Measurements from ENCODE around the gene GLOD5.

Gene GLOD5
- total RNA-seq: 0 reads per million in 2 experiments

DNA sequence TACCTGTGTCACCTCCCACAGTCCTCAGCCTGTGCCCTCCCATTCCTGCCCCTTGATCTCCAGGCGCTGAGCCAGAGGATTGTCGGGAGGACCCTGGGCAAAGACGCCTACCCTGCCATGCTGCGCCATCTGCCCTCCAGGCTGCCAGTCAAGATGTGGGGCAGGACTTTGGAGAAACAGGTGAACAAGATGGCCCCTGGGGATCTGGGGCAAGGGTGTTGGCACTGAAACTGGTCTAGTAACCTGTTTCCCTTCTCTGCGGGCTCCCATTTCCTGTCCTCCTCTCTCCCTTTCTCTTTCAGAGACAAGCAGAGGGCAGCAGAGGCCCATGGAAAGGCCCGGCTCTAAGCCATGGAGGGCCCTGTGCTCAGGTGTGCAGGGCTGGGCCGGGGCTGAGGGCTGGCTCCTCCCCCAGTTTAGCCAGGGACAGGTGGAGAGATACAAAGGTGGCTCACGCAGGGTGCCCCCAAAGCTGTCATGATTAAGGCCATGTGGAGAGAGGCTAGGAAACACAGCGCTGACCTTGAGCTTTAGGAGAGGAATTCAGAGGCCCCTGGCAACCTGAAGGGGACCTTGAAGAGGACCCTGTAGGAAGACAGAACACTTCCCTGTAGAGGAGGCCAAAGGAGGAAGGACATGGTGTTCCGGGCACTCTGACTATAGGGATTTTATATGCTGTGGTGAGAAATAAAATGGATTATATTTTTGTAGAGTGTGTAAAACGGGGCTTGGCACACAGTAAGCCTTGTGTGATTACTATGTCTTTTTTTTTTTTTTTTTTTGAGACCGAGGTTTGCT lies at the start of gene GLOD5:
Gene GLOD5 (plus strand): TSS at position 74 of the 798 bp plus-strand sequence. CDS start 44 bp downstream, at position 118.
- no peak for DNase-seq (ENCODE audit: low read depth)

DNA sequence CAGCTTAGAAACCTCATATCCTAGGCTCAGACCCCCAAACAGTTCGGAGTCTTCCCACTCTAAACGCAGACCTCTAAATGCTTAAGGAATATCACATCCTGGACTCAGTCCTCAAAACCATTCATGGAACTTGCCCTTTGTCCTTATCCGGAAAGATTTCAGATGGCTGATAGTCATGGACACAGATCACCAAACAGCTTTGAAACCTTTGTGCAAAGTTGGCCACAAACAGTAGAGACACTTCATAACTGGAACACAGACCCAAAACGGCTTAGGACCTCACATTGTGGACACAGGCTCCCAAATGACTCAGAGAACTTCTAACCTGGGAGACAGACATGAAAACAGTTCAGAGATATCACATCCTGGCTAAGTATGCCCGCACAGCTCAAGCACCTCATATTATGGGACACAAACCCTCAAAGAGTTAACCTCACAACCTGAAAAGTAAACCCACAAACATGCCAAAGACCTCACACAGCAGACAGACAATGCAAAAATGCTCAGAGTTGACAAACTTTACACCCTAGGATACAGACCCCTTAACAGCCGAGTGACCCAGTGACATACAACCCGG lies 49.5 kb upstream of the GLOD5 start:
- no peak for DNase-seq (ENCODE audit: low read depth)

DNA sequence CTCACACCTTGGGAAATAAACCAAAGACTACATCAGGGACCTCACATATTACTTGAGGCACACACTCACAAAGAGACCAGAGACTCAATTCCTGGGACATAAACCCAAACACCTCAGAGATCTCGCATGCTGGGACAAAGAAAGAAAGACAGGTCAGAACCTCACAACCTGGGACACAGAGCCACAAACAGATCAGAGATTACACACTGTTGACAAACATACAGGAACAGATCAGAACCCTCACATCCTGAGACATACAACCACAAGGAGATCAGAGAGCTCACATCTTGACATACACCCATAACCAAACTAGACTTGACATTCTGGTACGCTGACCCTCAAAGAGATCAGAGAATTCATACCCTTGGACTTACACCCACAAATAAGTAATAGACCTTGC lies 47.7 kb upstream of the GLOD5 start:
- no peak for DNase-seq (ENCODE audit: low read depth)

DNA sequence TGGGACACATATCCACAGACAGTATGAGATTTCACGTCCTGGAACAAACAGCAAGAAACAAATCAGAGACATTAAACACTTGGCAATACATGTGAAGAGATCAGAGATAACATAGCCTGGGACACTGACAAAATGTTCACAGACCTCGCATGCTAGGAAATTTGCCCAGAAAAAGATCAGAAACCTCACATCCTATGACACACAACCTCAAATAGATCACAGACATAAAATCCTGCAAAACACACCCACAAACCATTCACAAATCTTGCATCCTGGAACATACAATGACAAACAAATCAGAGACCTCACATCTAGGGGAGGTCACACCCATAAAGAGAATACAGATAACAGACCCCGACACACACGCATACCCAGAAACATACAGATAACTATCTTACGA lies 47.0 kb upstream of the GLOD5 start:
- DNase-seq (ENCODE audit: low read depth): no peak

DNA sequence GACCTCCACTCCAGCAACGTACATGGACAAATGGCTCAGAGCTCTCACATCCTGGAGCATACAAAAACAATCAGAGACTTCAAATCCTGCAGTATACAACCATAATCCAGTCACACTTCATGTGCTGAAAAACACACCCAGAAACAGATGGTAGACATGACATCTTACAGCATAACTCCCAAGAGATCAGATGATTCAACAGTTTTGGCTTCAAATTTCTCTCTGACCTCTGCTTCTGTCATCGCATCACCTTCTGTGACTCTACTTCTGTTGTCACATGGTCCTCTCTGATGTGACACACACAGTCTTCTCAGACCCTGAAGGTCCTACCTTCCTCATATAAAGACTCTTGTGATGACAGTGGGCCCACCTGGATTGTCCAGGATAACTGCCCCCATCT lies 46.5 kb upstream of the GLOD5 start:
- DNase-seq (ENCODE audit: low read depth): no peak

DNA sequence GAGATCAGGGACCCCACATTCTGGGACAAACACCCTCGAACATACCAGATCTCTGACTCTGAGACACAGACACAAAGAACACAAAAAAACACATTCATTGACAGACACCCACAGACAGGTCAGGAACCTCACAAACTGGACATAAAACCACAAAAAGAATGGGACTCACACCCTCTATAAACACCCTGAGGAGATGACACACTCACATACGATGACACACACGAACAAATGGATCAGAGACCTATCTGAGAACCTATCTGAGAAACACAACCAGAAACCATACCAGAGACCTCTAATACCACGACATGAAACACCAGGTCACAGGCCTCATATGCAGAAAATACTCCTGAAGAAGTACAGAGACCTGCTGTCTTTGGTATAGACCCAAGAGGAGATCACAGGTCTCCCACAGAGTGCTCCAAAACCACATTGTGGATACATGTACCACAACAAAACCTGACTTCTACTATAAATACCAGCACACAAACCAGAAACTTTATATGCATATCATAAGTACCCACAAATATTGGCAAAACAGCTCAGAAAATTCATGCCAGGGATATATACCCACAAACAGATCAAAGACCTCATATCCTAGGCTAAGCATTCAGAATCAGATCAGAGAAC lies 45.6 kb upstream of the GLOD5 start:
- no peak for DNase-seq (ENCODE audit: low read depth)

DNA sequence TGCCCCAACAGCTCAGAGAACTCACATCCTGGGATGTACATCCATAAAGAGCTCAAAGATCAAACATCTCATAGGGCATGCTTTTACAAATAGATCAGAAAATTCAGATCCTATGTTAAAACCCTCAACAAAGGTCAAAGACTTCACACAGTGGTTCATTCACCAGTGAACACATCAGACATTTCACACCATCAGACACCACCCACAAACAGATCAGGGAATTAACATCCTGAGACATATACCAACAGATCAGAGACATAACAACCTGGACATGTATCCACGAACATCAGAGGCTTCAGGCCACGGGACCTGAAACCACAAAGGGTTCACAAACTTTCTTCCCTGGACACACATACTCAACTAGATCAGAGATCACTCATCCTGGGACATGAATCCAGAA lies 41.6 kb upstream of the GLOD5 start:
- DNase-seq (ENCODE audit: low read depth): no peak

DNA sequence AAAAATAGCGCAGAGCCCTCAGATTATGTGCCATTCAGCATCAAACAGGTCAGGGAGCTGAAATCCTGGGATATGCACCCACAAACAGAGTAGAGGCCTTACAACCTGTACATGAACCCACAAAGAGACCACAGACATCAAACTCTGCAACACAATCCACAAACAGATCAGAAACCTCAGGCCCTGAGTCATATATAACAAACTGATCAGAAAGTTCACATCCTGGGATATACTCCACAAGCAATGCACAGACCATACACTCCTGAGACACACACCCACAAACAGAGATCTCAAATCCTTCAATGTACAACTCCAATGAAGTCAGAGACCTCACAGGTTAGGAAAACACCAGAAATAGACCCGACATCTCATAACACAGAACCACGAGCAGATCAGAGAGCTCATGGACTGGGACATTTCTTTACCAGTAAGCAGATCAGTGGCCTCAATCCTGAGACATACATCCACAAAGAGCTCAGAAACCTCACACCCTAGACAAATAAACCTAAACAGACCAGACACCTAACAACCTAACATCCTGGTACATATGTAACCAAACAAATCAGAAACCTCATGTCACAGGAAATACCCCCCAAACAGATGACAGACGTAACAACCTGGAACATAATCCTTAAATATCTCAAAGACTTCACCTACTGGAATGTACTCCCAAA lies 40.8 kb upstream of the GLOD5 start:
- DNase-seq (ENCODE audit: low read depth): no peak

DNA sequence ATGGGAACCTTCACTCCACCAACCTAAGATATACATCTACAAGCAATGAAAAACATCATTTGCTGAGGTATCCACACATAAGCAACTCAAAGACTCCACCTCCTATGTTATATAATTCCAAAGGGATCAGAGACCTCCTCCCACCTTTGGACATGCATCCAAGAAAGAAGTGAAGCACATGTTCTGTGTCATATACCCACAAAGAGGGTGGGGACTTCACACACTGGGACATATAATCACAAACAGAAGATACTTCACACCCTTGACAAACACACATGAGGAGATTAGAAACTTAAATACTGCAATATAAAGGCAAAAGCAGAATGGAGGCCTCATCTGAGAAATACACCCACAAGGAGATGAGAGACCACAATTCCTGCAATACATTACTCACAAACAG lies 39.6 kb upstream of the GLOD5 start:
- DNase-seq (ENCODE audit: low read depth): no peak

DNA sequence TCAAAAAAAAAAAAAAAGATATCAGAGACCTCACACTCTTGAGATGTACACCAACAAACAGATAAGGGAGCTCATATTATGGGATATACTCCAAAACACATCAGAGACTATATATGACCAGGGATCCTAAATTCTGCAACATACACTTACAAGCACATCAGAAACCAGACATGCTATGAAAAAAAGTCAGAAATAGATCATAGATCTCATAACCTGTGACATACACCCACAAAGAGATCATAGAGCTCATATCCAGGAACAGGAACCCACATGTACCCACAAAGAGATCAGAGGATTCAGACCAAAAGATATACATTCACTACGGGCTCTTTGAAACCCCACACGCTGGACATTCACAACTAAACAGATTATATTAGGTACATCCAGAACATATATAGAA lies 35.0 kb upstream of the GLOD5 start:
- DNase-seq (ENCODE audit: low read depth): no peak

DNA sequence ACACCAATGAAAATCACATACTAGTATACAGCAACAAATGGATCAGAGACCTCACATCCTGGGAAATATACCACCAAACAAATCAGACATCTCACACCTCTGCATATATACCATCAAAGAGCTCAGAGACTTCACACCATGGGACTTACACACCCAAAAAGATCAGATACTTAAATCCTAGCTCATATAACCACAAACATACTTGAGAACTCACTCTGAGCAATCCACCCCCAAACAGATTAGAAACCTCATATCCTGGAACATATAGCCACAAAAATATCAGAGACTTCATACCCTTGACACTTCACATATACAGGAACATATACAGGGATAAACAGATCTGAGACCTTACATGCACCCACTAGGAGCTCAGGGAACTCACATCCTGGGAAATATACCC lies 32.9 kb upstream of the GLOD5 start:
- no peak for DNase-seq (ENCODE audit: low read depth)

DNA sequence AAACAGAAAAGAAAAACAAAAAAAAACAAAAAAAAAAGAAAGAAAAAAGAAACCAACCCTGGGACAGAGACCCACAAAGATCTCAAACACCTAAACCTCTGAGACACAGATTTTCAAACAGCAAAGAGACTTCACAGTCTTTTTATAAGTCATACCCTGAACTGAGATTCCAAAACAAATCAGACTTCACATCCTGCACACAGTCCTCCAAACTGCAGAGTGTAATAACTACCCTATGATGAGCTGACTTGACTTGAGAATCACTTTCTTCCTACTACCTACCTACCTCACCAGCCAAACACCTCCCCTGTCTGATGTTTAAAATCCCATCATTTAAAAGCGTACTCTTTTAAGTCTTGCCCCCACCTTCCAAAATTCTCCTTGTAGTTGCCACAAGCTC lies 25.2 kb upstream of the GLOD5 start:
- no peak for DNase-seq (ENCODE audit: low read depth)

DNA sequence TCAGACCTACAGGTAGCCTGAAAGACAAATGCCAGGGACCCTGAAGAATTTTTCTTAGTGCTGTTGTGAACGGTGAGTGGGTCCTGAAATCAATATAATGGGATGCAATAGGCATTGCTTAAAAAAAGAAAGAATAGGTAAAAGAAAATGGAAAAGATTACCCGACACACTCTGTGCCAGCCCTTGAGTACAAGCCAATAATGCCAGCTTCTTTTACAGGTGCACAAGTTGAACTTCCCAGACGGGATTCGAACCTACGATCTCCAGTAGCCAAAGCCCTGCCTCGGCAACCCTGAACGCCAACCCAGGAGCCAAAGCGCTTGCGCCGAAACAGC lies 24.7 kb upstream of the GLOD5 start:
- DNase-seq (ENCODE audit: low read depth): no peak

DNA sequence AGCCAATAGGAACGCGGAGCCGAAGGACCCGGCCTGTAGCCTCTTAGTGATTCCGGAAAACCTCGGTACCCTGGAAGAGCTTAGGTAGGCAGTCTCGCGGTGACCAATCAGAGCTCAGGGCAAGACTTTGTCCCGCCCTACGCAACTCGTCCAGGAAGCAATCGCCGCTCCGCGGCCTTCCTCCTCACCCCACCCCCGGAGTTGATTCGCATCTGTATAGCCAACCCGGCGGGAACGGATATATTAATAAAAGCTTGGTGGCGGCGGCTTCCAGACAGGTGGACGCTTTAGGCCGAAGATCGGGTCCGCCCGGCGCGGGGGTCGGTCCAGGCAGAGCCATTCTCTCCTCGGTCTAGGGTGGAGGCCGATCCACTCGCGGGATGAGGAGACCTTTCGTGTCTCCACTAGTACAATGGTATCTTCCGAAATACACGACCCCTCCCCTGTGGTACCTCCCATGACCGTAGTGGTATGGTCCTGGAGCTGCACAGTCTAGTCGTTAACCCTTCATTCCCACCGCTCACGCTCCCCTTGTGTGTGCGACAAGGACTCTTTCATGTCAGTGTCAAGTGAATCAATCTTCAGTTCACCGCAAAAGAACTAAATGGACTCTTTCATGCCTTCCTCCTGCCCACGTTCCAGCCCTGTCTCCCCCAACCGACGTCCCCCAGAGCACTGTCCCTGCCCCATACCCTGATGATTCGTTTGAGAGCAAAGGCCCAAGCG lies 24.2 kb upstream of the GLOD5 start:
- peak; percentile 83 for DNase-seq (ENCODE audit: low read depth)

DNA sequence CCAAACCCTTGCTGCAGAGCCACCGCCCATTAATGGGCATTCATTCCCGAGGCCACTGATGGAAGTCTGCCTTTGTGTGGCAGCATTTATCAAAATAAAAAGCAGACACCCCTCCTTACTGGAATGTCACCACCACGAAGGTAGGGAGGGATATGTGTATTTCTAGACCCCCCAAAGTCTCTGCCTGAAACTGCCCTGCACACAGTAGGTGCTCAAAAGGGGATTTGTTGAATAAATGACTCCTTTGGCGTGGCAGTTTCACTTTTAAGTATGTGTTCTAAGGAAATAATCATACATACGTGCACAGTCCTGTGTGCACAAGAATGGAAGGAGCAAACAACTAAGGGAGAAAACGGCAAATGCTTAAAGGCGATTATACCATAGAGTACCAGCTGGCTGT lies 23.6 kb upstream of the GLOD5 start:
- DNase-seq (ENCODE audit: low read depth): no peak

DNA sequence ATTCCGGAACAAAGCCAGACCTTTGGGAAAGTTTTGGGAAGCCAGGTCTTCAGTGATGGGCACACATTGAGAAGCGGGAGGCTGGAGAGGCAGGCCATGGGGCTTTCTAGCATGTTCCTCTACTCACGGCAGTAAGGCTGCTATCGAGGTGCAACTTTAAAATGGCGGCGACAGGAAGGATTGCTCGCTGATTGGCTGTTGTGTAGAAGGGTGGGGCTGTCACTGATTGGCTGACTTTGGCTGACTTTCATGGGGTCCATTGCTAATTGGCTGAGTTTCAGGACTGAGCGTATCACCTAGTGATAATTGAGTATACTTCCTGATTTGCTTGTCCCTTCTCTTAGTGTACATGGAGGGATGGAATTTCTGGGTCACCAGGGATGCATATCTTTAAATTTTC lies 19.7 kb upstream of the GLOD5 start:
- DNase-seq (ENCODE audit: low read depth): no peak

DNA sequence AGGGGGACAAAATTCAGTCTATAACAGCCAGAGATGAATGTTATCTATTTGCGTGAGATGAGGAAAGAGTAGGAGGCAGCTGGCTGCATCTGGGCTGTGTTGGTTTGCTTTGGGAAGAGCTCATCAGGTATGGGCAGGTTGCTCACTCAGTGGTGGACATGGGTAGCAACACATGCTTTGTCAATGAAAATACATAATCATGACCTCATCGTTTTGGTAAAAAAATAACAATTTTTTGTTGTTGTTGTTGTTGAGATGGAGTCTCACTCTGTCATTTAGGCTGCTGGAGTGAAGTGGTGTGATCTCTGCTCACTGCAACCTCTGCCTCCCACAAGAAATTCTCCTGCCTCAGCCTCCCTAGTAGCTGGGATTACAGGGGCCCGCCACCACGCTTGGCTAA lies 16.3 kb upstream of the GLOD5 start:
- DNase-seq (ENCODE audit: low read depth): no peak

DNA sequence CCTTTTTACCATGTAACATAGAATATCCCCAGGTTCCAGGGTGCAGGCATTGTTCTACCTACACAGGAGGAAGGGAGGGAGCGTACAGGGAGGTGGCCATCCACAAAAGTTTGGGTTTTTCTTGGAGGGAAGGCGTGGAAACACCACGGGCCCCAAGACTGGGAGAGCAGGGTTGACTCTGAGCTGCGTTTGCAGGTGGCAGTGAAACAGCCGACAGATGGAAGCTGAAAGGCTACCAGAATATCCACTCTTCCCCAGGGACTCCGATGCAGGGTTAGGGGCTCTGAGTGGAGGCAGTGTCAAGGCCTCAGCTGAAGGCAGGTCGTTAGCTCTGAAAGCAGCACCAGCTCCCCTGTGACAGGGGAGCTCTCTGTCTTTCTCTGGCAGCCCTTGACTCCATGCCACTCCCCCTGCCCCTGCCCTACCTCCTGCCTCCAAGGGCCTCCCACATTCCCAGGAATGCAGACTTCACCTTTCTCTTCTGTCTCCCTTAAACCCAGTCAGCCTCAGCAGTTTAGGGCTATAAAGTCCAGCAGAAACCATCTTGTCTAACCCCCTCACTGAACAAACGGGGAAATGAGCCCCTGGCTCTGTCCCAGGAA lies 14.0 kb upstream of the GLOD5 start:
- DNase-seq (ENCODE audit: low read depth): no peak

DNA sequence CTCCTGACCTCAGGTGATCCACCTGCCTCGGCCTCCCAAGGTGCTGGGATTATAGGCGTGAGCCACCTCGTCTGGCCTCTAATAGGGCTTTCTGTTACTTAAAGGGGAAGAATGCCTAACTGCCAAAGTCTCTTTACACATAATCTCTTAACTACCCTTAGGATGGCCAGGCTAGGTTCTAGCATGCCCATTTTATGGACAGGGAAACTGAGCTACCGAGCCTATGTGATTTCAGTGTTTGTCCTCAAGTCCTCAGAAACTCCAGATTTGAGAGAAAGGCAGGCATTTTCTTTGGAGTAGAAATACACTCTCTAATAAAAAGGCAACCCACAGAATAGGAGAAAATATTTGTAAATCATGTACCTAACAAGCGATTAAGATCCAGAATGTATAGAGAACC lies 12.4 kb upstream of the GLOD5 start:
- no peak for DNase-seq (ENCODE audit: low read depth)

DNA sequence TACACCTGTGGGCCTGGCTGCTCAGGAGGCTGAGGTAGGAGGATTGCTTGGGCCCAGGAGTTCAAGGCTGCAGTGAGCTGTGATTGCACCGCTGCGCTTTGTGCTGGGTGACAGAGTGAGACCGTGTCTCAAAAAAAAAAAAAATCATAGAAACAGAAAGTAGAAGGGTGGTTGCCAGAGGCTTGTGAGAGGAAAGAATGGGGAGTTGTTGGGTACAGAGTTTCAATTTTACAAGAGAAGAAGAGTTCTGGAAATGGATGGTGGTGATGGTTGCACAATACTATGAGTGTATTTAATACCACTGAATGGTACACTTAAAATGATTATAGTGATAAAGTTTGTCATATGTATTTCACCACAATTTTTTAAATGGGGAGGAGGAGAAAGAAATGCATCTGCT lies 10.2 kb upstream of the GLOD5 start:
- DNase-seq (ENCODE audit: low read depth): no peak

DNA sequence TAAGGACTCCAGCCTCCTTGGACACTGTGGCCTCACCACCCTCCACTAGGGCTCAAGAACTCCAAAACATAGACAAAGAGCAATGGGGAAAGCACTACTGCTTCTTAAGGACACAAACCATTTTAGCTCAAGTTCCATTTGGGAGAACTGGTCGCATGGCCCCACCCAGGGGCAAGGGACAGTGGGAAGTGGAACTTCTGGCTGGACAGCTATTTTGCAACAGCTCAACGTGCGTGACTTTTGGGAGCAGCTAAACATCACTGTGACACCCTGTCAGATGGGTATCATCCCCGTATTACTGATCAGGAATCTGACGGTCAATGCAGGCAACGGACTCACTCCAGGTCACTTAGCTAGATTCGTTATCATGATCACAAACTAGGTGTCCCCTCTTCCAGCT lies 9.0 kb upstream of the GLOD5 start:
- no peak for DNase-seq (ENCODE audit: low read depth)

DNA sequence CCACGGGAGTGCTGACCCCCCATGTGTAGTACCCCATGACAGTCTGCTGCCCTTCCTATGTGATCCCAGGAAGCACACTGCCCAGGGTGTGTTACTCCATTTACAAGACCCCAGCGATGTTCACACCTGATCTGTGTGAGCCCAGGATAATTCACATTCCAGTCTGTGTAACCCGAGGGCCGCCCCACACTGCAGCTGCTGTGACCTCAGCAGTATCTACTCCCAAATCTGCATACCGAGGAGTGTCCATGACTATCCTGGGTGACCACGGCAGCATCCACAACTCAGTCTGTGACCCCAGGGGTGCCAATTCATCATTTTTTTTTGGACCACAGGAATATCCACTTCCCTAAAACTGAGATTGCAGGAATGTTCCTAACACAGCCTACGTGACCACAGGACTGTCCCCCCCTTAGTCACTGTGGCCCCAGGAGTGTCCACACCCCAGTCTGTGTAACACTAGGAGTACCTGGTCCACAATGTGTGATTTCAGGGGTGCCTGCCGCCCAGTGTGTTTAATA lies 7.8 kb upstream of the GLOD5 start:
- DNase-seq (ENCODE audit: low read depth): no peak

Data from T follicular helper cell (primary cell).